Activated T-helper 17 cell treated with anti-CD3 and anti-CD28 coated beads, Interleukin-2, amount 50 U/mL, for 72 hours (primary cell): ENCODE results near the gene ZNF385B. TPM values are rescaled to one million over a fixed set of nuclear protein-coding genes. Genes with fewer than 3 reads are reported as not detected.

Source experiments
- ATAC-seq: fragments of 150-1000 bp; cut with Tn5 transposase; replicated peaks from 2 replicates; pipeline ENCODE4 v1.10.0; 2021; ENCODE audit warnings: mild to moderate bottlenecking, moderate library complexity
- H3K27ac Mint-ChIP-seq: one replicate; pipeline ENCODE4 v1.8.0; 2022; ENCODE audit warnings: mixed read lengths
- H3K27me3 Mint-ChIP-seq: one replicate; pipeline ENCODE4 v1.8.0; 2022; ENCODE audit warnings: mixed read lengths
- H3K36me3 Mint-ChIP-seq: one replicate; pipeline ENCODE4 v1.8.0; 2022; ENCODE audit warnings: low read depth, mild to moderate bottlenecking, mixed read lengths
- H3K4me1 Mint-ChIP-seq: one replicate; pipeline ENCODE4 v1.8.0; 2022; ENCODE audit warnings: mixed read lengths
- H3K4me3 Mint-ChIP-seq: one replicate; pipeline ENCODE4 v1.8.0; 2022; ENCODE audit warnings: mild to moderate bottlenecking, mixed read lengths
- H3K9me3 Mint-ChIP-seq: one replicate; pipeline ENCODE4 v1.8.0; 2022; ENCODE audit warnings: mixed read lengths
- total RNA-seq, 2 donors: library from RNA; stranded (reverse); gene quantifications; one replicate each; pipeline ENCODE4 v1.2.3, GENCODE V29; 2022

Gene ZNF385B
- total RNA-seq, 2 donors from 2014 or later, result not detected

DNA sequence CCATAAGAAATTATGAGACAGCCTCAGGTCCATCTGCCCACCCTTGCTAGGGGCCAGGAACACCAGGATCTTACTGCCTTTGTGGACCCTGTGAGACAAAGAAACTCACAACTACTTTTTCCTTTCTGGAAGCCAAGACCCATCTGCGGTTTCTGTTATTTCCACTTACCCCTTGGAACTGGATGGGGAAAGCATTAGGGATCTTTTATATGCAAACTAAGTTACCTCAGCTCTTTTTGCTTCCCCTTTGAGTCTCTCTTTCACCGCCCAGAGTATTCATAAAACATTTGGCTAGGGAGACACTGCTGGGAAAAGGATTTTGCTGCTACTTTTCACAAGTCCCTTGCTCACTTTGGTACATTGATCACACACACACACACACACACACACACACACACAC is 95.7 kb downstream of the ZNF385B start:
- Mint-ChIP-seq H3K36me3 (no peaks in the 10 kb centered on the region), H3K9me3 (no peaks in the 10 kb centered on the region), H3K27ac (no peak overlapping the region), H3K4me3 (no peak overlapping the region), H3K4me1 (no peaks in the 10 kb centered on the region), H3K27me3 (peaks cover 21% of the 10 kb centered on the region)
- no peak for ATAC-seq

DNA sequence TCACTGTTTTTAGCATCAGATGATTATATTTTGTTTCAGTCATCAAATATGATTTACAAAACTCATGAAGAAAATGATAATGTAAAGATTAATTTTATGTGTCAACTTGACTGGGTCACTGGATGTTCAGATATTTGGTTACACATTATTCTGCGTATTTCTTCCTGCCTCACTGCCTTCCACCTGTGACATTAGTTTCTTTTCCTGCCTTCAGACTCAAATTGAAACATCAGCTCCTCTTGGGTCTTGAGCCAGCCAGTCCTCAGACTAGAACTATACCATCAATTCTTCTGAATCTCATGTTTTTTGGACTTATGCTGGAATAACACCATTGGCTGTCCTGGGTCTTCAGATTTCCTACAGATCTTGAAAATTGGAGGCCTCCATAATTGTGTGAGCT is 96.7 kb downstream of the ZNF385B start:
- H3K36me3 Mint-ChIP-seq, result no peaks in the 10 kb centered on the region
- no peaks in the 10 kb centered on the region for H3K9me3 Mint-ChIP-seq
- H3K4me1 Mint-ChIP-seq, result no peaks in the 10 kb centered on the region
- ATAC-seq, result no peak
- peaks cover 20% of the 10 kb centered on the region for H3K27me3 Mint-ChIP-seq
- H3K27ac Mint-ChIP-seq, result no peak overlapping the region
- no peak overlapping the region for H3K4me3 Mint-ChIP-seq

DNA sequence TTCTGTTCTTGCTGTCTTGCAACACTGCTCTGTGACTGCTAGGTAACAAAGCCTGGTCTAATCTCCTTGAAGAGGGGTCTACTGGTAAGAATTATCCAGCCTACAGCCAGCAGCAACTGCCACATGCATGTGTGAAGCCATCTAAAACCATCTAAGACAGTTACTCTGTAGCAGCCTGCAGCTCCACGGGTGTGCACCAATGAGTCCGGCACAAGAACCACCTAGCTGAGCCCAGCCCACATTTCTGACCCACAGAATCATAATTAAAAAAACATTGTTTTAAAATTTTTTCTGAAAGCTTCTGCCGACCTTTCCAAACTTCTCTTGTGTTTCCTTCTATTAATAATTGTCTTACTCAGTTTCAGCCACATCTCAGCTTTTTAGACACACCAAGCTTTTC is 102.8 kb downstream of the ZNF385B start:
- Mint-ChIP-seq H3K9me3 (no peaks in the 10 kb centered on the region), H3K4me1 (no peaks in the 10 kb centered on the region), H3K36me3 (no peaks in the 10 kb centered on the region), H3K4me3 (no peak overlapping the region), H3K27me3 (peaks cover 16% of the 10 kb centered on the region), H3K27ac (no peak overlapping the region)
- no peak for ATAC-seq

DNA sequence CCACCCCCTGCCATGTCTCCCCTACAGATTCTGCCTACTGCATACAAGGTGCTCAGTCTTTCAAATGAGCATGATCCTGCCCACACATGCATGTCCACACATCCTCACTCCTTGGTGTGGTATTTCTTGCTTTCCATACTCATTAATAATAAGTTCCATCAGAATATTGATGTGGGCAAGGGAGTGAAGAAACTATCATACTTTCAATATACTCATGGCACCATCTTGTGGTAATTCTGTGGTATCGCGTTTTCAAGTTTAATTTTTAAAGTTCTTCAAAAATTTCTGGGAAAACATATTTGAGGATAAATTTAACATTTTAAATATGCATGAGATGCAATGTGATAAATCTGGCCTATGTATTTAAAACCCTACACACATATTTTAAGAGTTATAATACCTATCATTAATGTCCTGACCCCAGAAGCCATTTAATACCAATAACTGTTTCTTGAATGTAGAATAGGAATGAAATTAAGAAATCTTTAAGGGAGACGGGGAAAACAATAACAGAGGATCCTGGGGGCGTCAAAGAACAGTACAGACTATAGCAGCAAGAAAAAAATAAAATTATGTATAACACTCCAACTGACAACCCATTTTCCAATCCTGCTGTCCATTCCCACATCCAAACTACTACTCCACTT is 110.1 kb downstream of the ZNF385B start:
- Mint-ChIP-seq H3K27me3 (peaks cover 9% of the 10 kb centered on the region), H3K4me3 (no peak overlapping the region), H3K9me3 (no peaks in the 10 kb centered on the region), H3K27ac (no peak overlapping the region), H3K36me3 (no peaks in the 10 kb centered on the region), H3K4me1 (no peaks in the 10 kb centered on the region)
- ATAC-seq, result no peak

DNA sequence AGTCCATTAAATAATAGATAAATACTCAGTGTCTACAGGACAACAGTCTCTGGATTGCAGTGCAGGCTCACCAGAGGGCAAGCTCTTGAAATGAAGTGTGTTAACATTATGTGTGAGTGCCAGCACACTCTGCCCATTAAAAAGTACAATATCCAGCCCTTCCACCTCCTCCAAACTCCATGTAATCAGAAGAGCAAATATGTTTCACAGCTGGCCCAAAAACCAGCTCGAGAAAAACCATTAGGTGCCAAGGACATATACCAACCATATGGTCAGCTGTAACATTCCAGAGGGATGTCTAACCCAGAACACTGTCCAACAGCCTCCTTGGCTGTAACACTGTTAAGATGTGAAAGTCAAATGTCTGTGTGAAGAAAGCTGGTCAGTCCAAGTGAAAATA is 112.2 kb downstream of the ZNF385B start:
- Mint-ChIP-seq H3K27me3 (peaks cover 6% of the 10 kb centered on the region), H3K27ac (no peak overlapping the region), H3K4me3 (no peak overlapping the region), H3K36me3 (no peaks in the 10 kb centered on the region), H3K9me3 (no peaks in the 10 kb centered on the region), H3K4me1 (no peaks in the 10 kb centered on the region)
- ATAC-seq, result no peak

DNA sequence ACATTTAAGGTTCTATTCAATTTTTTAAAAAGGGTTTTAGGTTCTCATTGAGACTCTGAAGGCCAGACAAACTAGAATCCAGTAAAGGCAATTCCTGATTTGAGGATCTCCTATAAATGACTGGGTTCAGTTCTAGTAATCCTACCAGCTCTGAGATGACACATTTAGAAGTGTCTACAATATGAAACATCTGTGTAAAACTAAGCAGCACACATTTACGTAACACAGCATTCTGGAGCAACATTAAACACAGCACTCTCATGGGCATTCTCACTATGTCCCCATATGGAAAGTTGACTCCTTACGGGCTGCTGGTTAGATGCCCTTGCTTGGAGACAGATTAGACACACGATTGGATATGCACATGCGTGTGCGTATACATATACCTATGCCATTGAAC is 114.4 kb downstream of the ZNF385B start:
- no peak overlapping the region for H3K27ac Mint-ChIP-seq
- no peaks in the 10 kb centered on the region for H3K36me3 Mint-ChIP-seq
- no peaks in the 10 kb centered on the region for H3K9me3 Mint-ChIP-seq
- H3K4me3 Mint-ChIP-seq, result no peak overlapping the region
- ATAC-seq, result no peak
- peaks cover 6% of the 10 kb centered on the region for H3K27me3 Mint-ChIP-seq
- no peaks in the 10 kb centered on the region for H3K4me1 Mint-ChIP-seq

DNA sequence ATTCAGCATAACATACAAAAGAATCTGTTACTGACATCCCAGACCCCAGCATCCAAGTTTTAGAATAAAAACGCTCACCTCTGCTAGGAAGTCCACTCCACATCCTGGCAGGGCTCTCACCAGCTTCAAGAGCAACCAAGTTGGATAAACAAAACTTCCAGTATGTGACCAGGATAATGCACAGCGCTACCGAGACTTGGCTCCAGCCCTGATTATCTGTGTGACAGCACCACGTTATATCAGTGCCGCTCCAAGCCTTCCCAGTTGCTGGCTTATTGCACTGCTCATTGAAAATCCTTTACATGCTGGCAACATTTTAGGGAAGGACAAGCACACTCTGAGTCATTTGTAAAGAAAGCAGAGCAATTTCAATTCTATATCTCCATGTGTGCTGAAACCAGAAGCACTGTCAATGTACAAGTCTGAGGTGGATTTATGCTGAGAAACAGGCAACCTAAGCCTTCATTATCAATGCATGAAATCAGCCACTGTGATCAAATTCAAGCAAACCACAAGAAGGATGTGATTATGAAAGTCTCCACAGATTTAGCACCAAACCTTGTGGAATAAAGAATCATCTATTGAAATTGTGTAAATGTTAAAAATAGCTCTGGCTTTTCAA is 115.7 kb downstream of the ZNF385B start:
- no peak overlapping the region for H3K27ac Mint-ChIP-seq
- H3K36me3 Mint-ChIP-seq, result no peaks in the 10 kb centered on the region
- ATAC-seq, result no peak
- H3K4me1 Mint-ChIP-seq, result no peaks in the 10 kb centered on the region
- H3K9me3 Mint-ChIP-seq, result no peaks in the 10 kb centered on the region
- H3K4me3 Mint-ChIP-seq, result no peak overlapping the region
- H3K27me3 Mint-ChIP-seq, result peaks cover 10% of the 10 kb centered on the region

DNA sequence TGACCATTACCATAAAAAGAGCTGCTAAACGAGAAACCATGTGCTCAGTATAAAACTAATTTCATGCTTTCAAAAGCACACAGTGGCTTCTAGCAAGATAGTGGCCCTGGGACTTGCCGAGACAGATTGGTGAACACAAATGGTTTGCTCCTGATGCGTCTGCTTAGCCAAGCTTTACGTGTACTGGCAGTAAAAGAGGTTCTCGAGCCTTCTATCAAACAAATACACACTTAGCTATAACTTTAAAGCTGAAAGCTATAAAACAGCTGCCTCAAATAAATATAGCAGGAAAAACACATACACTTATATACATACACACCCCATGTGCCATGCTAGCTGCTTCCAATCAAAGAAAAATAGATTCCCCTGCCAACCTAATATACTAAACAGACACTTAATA is 117.0 kb downstream of the ZNF385B start:
- no peak for ATAC-seq
- H3K4me3 Mint-ChIP-seq, result no peak overlapping the region
- no peak overlapping the region for H3K27ac Mint-ChIP-seq
- no peaks in the 10 kb centered on the region for H3K36me3 Mint-ChIP-seq
- H3K27me3 Mint-ChIP-seq, result peaks cover 15% of the 10 kb centered on the region
- no peaks in the 10 kb centered on the region for H3K9me3 Mint-ChIP-seq
- H3K4me1 Mint-ChIP-seq, result no peaks in the 10 kb centered on the region

DNA sequence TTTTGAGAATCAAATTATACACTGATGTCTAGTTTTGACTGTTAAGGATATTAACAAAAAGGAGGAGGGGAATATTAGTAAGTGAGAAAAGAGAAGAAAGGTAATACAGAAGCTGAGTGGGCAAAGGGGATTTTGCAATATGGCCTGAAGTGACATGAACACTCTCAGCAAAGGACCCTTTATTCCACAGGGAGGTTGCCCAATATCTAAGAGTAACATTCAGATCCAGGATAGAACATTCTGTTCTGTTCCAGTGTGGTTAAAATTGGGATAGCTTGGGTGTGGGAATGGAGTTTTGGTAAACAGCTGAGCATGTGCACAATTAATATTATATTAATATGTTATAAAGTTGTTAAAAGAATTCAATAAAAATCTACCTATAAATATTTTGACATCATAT is 120.1 kb downstream of the ZNF385B start:
- Mint-ChIP-seq H3K36me3 (no peaks in the 10 kb centered on the region), H3K9me3 (no peaks in the 10 kb centered on the region), H3K4me1 (no peaks in the 10 kb centered on the region), H3K27ac (no peak overlapping the region), H3K4me3 (no peak overlapping the region), H3K27me3 (peaks cover 13% of the 10 kb centered on the region)
- ATAC-seq, result no peak

DNA sequence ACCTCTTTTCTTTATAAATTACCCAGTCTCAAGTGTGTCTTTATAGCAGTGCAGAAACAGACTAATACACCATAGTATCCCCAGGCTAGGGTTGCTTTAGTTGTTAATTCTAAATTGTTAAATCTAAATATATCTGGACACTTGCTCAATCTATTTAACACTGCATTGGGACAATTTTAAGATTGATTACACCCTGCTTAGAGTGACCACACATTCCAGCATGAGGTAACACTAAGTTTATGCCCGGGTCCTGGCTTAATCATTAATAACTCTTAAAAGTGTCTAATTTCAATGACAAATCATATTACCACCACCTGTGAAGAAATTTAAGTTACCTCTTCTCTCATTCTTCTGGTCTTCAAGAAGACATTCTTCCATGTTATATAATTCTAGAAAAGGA is 131.4 kb downstream of the ZNF385B start:
- H3K36me3 Mint-ChIP-seq, result no peaks in the 10 kb centered on the region

DNA sequence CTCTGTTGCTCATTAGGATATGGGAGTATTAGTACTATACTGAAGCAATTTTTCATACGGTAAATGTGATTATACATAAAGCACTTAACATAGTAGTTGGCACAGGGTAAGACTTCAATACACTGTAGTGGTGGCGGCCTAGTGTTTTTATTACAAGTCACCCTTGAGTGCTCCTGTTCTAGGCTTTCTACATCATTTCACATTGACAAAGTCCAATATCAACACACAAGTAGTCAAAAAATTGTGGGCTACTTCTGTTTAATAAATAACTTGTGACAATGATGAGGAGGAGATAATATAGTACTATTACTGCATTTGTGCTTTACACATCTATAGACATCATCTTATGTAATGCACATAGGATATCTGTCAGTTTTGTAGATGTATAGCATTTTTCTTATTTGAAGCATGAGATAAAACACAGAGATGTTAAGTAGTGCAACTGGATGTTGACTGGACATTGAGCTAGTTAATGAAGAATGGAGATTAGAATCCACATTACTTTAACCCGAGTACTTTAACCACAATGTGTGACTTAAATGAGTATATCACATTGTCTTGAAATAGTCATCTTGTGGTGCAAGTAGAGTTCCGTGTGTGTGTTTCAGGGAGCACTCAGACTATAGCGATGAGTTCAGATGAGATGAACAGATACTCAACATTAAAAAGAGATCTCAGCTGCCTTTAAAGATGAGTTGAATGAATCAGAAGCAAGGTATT is 134.8 kb downstream of the ZNF385B start:
- no peak for ATAC-seq
- Mint-ChIP-seq H3K27ac (no peak overlapping the region), H3K4me1 (no peaks in the 10 kb centered on the region), H3K27me3 (peaks cover 2% of the 10 kb centered on the region), H3K9me3 (no peaks in the 10 kb centered on the region), H3K4me3 (no peak overlapping the region), H3K36me3 (no peaks in the 10 kb centered on the region)

More for the DNA sequence above, 131.4 kb downstream of the ZNF385B start:
- Mint-ChIP-seq H3K4me3 (no peak overlapping the region), H3K9me3 (no peaks in the 10 kb centered on the region), H3K27me3 (no peaks in the 10 kb centered on the region), H3K4me1 (no peaks in the 10 kb centered on the region), H3K27ac (no peak overlapping the region)
- ATAC-seq, result no peak

DNA sequence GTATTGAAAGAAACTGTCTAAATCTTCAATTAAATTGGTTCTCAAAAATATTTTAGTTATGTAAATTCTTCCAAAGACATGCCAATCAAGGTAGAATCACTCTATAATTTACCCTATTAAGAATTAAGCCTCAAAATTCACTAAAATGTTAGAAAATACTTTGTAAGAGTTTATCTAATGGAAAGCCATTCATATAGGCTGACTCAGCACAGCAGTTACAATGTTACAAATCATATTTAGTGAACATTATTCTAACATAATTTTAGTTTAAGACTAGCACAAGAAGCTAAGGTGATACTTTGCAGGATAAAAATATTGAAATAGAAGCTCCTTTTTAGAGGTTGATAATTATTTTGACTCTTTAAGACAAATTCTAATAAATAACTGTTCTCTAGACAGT is 137.0 kb downstream of the ZNF385B start:
- H3K27ac Mint-ChIP-seq, result no peak overlapping the region
- no peaks in the 10 kb centered on the region for H3K9me3 Mint-ChIP-seq
- no peak for ATAC-seq
- no peaks in the 10 kb centered on the region for H3K36me3 Mint-ChIP-seq
- no peaks in the 10 kb centered on the region for H3K4me1 Mint-ChIP-seq
- H3K4me3 Mint-ChIP-seq, result no peak overlapping the region
- H3K27me3 Mint-ChIP-seq, result peaks cover 2% of the 10 kb centered on the region

DNA sequence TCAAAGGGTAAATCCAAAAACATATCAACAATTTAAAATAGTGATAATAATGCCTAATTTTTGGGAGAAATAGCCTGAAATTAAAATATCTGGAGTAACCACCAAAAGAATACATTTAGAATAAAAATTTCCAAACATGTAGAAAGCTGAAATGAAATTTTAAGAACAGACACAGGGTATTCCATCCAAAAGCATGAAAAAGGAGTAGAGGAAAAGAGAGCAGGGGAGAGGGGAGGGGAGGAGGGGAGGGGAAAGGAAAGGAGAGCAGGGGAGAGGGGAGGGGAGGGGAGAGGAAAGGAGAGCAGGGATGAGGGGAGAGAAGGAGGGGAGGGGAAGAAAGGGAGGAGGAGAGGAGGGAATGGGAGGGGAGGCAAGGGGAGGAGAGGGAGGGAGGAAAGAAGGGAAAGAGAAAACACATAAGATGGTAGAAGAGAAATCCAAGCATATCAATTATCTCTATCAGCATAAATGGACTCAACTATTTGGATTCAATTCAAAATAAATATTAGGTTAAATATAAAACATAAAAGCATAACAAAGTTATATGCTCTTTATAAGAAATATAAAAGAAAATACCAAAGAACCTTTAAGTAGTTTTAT is 141.1 kb downstream of the ZNF385B start:
- ATAC-seq, result no peak
- H3K27ac Mint-ChIP-seq, result no peak overlapping the region
- peaks cover 6% of the 10 kb centered on the region for H3K27me3 Mint-ChIP-seq
- H3K4me3 Mint-ChIP-seq, result no peak overlapping the region
- no peaks in the 10 kb centered on the region for H3K4me1 Mint-ChIP-seq
- no peaks in the 10 kb centered on the region for H3K9me3 Mint-ChIP-seq
- no peaks in the 10 kb centered on the region for H3K36me3 Mint-ChIP-seq

DNA sequence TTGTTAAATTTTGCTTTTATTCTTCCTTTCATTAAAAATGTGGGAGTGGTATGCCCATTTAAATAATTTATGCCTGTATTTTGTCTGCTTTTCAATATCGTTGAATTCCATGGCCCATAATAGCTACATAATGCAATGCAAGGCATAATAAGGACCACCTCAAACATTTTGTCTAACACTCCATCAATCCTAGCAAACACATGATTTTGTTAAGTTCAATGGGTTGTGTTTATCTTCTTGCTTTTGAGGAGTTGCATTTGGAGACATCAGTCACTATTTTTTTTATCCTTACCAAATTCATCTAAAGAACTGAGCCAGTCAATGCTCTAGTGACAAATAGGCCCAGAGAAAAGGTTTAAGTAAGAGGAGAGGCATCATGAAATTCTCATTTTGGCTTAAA is 145.5 kb downstream of the ZNF385B start:
- H3K4me3 Mint-ChIP-seq, result no peak overlapping the region
- ATAC-seq, result no peak
- peaks cover 7% of the 10 kb centered on the region for H3K27me3 Mint-ChIP-seq
- no peaks in the 10 kb centered on the region for H3K9me3 Mint-ChIP-seq
- no peaks in the 10 kb centered on the region for H3K4me1 Mint-ChIP-seq
- no peak overlapping the region for H3K27ac Mint-ChIP-seq
- no peaks in the 10 kb centered on the region for H3K36me3 Mint-ChIP-seq

DNA sequence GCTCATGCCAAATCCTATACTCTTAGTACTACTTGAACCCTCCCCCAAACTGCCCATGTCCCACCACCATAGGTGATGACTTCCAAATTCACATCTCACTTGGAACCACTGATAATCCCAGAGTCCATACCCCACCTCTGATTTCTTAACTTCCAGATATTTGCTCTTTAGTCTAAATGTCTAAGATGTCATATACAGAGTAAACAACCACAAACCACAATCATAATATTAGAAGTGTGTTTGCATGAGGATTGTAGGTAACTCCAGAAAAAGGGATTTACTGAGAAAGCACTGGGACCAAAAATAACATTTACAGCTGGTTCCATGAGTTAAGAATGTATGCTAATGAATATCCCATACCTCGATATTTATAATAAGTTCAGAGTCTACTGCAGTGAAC is 146.2 kb downstream of the ZNF385B start:
- Mint-ChIP-seq H3K4me1 (no peaks in the 10 kb centered on the region), H3K9me3 (peaks cover 3% of the 10 kb centered on the region), H3K4me3 (no peak overlapping the region), H3K27me3 (peaks cover 7% of the 10 kb centered on the region), H3K36me3 (no peaks in the 10 kb centered on the region), H3K27ac (no peak overlapping the region)
- no peak for ATAC-seq
